HepG2 (cell line): ENCODE measurements around the gene KLF6. TPM values are rescaled to one million over a fixed set of nuclear protein-coding genes. Genes with fewer than 3 reads are reported as not detected.

ENCODE experiments used
- AKAP8 ChIP-seq: sonication (generic); formaldehyde crosslinking; IDR thresholded peaks from 2 replicates; pipeline ENCODE4 v1.5.1; 2020; ENCODE audit warnings: mild to moderate bottlenecking, missing genetic modification reagents
- FOXO1 ChIP-seq: sonication (generic); formaldehyde crosslinking; IDR thresholded peaks from 2 replicates; pipeline ENCODE4 v1.4.0; 2020; ENCODE audit warnings: missing genetic modification reagents
- HNRNPH1 ChIP-seq: fragments of 200-400 bp; formaldehyde crosslinking; optimal IDR thresholded peaks from 2 replicates; pipeline ENCODE3; 2017; ENCODE audit warnings: mild to moderate bottlenecking, low read depth, low read length
- HOXA3 ChIP-seq: sonication (generic); formaldehyde crosslinking; IDR thresholded peaks from 2 replicates; pipeline ENCODE4 v1.5.0; 2020; ENCODE audit warnings: missing genetic modification reagents
- JUNB ChIP-seq: sonication (generic); formaldehyde crosslinking; IDR thresholded peaks from 2 replicates; pipeline ENCODE4 v1.8.0; 2022; ENCODE audit warnings: missing genetic modification reagents, mild to moderate bottlenecking, borderline replicate concordance
- MAF1 ChIP-seq: sonication (generic); formaldehyde crosslinking; IDR thresholded peaks from 2 replicates; pipeline ENCODE4 v1.5.0; 2020; ENCODE audit warnings: missing genetic modification reagents, borderline replicate concordance
- MEF2D ChIP-seq: sonication (generic); formaldehyde crosslinking; IDR thresholded peaks from 2 replicates; pipeline ENCODE4 v1.5.1; 2020; ENCODE audit warnings: mild to moderate bottlenecking, missing genetic modification reagents
- MEIS2 ChIP-seq: sonication (generic); formaldehyde crosslinking; IDR thresholded peaks from 2 replicates; pipeline ENCODE4 v1.9.0; 2021; ENCODE audit warnings: mild to moderate bottlenecking, missing genetic modification reagents
- NAIF1 ChIP-seq: sonication (generic); formaldehyde crosslinking; IDR thresholded peaks from 2 replicates; pipeline ENCODE4 v1.5.0; 2020; ENCODE audit warnings: mild to moderate bottlenecking, missing genetic modification reagents, borderline replicate concordance
- NCOA1 ChIP-seq: sonication (generic); formaldehyde crosslinking; IDR thresholded peaks from 2 replicates; pipeline ENCODE4 v1.9.0; 2021; ENCODE audit warnings: missing genetic modification reagents
- NFIB ChIP-seq: sonication (generic); formaldehyde crosslinking; IDR thresholded peaks from 2 replicates; pipeline ENCODE4 v1.9.0; 2021; ENCODE audit warnings: missing genetic modification reagents, mild to moderate bottlenecking, borderline replicate concordance
- PCBP1 ChIP-seq: fragments of 200-400 bp; formaldehyde crosslinking; IDR thresholded peaks from 2 replicates; pipeline ENCODE4 v1.6.1; 2017; ENCODE audit warnings: mild to moderate bottlenecking, low read depth, low read length, borderline replicate concordance
- PCBP2 ChIP-seq: fragments of 200-400 bp; formaldehyde crosslinking; optimal IDR thresholded peaks from 2 replicates; pipeline ENCODE3; 2018; ENCODE audit warnings: low read length, low read depth; ENCODE audit not compliant: poor library complexity, severe bottlenecking
- PITX1 ChIP-seq: sonication (generic); formaldehyde crosslinking; IDR thresholded peaks from 2 replicates; pipeline ENCODE4 v1.5.1; 2020; ENCODE audit warnings: mild to moderate bottlenecking, missing genetic modification reagents
- POLR2A ChIP-seq, 2 experiments: IDR thresholded peaks; 2 replicates each; pipeline ENCODE4 v1.6.1; 2011; ENCODE audit warnings: low read depth in 2 of 2, low read length in 2 of 2, mild to moderate bottlenecking in 1 of 2, moderate library complexity in 1 of 2; ENCODE audit not compliant: insufficient read depth in 1 of 2
- SP2 ChIP-seq: sonication (generic); formaldehyde crosslinking; IDR thresholded peaks from 2 replicates; pipeline ENCODE4 v1.5.1; 2020; ENCODE audit warnings: mild to moderate bottlenecking, missing genetic modification reagents
- SUZ12 ChIP-seq: fragments of 150-350 bp; IDR thresholded peaks from 2 replicates; pipeline ENCODE4 v1.6.1; 2014; ENCODE audit warnings: low read depth, low read length
- TBP ChIP-seq: sonication (generic); formaldehyde crosslinking; IDR thresholded peaks from 2 replicates; pipeline ENCODE4 v1.5.0; 2020; ENCODE audit warnings: missing genetic modification reagents
- TP53 ChIP-seq: sonication (generic); formaldehyde crosslinking; conservative IDR thresholded peaks from 2 replicates; pipeline ENCODE4 v1.4.0; 2020; ENCODE audit warnings: missing genetic modification reagents
- ZFP62 ChIP-seq: sonication (generic); formaldehyde crosslinking; IDR thresholded peaks from 2 replicates; pipeline ENCODE4 v1.4.0; 2020; ENCODE audit warnings: missing genetic modification reagents
- ZNF224 ChIP-seq: sonication (generic); formaldehyde crosslinking; IDR thresholded peaks from 2 replicates; pipeline ENCODE4 v1.5.0; 2020; ENCODE audit warnings: mild to moderate bottlenecking, missing genetic modification reagents
- ZNF264 ChIP-seq: sonication (generic); formaldehyde crosslinking; IDR thresholded peaks from 2 replicates; pipeline ENCODE4 v1.4.0; 2020; ENCODE audit warnings: missing genetic modification reagents
- ZNF44 ChIP-seq: sonication (generic); formaldehyde crosslinking; IDR thresholded peaks from 2 replicates; pipeline ENCODE4 v1.5.1; 2020; ENCODE audit warnings: mild to moderate bottlenecking, missing genetic modification reagents
- ZNF660 ChIP-seq: sonication (generic); formaldehyde crosslinking; IDR thresholded peaks from 2 replicates; pipeline ENCODE4 v1.5.1; 2020; ENCODE audit warnings: mild to moderate bottlenecking, low read depth, missing genetic modification reagents, borderline replicate concordance
- ZNF703 ChIP-seq: sonication (generic); formaldehyde crosslinking; IDR thresholded peaks from 2 replicates; pipeline ENCODE4 v1.5.1; 2020; ENCODE audit warnings: missing genetic modification reagents, mild to moderate bottlenecking, moderate library complexity, borderline replicate concordance
- polyA plus RNA-seq, 8 experiments: library from polyadenylated mRNA; depleted of rRNA in 3 of 8; stranded (reverse) in 7 of 8; unstranded in 1 of 8; fragments of >200 nt; fragmentation: Illumina TruSeq in 4 of 8; extraction: Trizol in 4 of 8; gene quantifications; 2 replicates each; pipeline versions ENCODE4 v1.2.1 to v1.2.3, GENCODE V29; 2011 to 2016; ENCODE audit warnings: low read depth in 4 of 8, missing spikeins in 1 of 8, mixed read lengths in 1 of 8; ENCODE audit not compliant: insufficient read depth in 1 of 8
- total RNA-seq, 5 experiments: library from RNA; depleted of rRNA; stranded (reverse); fragments of >200 nt; fragmentation: Illumina TruSeq; extraction: Trizol; gene quantifications; 2 replicates each; pipeline ENCODE4 v1.2.3, GENCODE V29; 2016; ENCODE audit warnings: low read depth in 1 of 5
- TF ChIP-seq, protein P1 (sequence below): sonication (generic); formaldehyde crosslinking; IDR thresholded peaks from 2 replicates; pipeline ENCODE4 v1.5.0; 2020; ENCODE audit warnings: missing genetic modification reagents, mild to moderate bottlenecking, borderline replicate concordance
- TF ChIP-seq, protein P2 (sequence below): sonication (generic); formaldehyde crosslinking; IDR thresholded peaks from 2 replicates; pipeline ENCODE4 v1.9.0; 2021; ENCODE audit warnings: missing genetic modification reagents, borderline replicate concordance
- TF ChIP-seq, protein P3 (sequence below): sonication (generic); formaldehyde crosslinking; IDR thresholded peaks from 2 replicates; pipeline ENCODE4 v1.8.0; 2022; ENCODE audit warnings: mild to moderate bottlenecking, missing genetic modification reagents; ENCODE audit not compliant: insufficient replicate concordance

KLF6 gene
- total and polyA plus RNA-seq, 2 of the 13 experiments (the other 11 are each of a cell fraction or from before 2014, with no cell fraction given) = 27.0 to 71.9 TPM

DNA sequence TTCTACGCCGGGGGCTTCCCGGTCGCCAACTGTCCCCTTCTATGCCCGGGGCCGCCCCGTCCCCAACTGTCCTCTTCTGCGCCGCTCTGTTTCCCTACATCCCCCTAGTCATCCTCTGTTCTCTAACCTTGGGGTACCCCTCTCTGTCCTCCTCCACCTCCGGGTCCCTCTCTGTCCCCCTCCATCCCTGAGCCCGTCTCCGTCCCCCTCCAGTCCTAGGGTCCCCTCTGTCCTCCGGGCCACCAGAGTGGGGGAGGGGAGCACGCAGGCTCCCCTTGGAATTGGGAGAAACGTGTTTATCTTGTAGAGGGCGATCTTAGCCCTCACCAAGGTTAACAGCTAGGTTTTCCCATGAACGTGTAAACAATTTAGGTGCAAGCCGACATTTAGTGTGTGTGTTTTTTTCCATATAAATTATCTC lies 852 bp upstream of the KLF6 start (continued):
- TF ChIP-seq JUNB (CRISPR knock-in tag) (no peak), ZNF660 (CRISPR knock-in tag) (no peak), NCOA1 (CRISPR knock-in tag) (no peak), TP53 (CRISPR knock-in tag) (no peak), ZNF44 (no peak), HNRNPH1 (no peak), PITX1 (CRISPR knock-in tag) (no peak), PCBP2 (peak; percentile 69), AKAP8 (CRISPR knock-in tag) (no peak), NAIF1 (CRISPR knock-in tag) (0 out of 2 replicates have a peak, but pooled peaks have one; percentile 22), MAF1 (CRISPR knock-in tag) (no peak), ZNF264 (CRISPR knock-in tag) (no peak), ZFP62 (CRISPR knock-in tag) (no peak), SP2 (CRISPR knock-in tag) (no peak), FOXO1 (CRISPR knock-in tag) (peak; percentile 60; the same call in 1 of the 2 replicates), SUZ12 (no peak), HOXA3 (no peak), ZNF703 (CRISPR knock-in tag) (no peak), TBP (CRISPR knock-in tag) (no peak), PCBP1 (no peak), ZNF224 (no peak), MEF2D (no peak), NFIB (CRISPR knock-in tag) (no peak), POLR2A (IDR thresholded peaks at IDR 0.05; ENCODE audit: insufficient read depth in 1 of 2, low read depth in 2 of 2, low read length in 2 of 2) (no peak; a peak in 1 of 4 replicates), MEIS2 (CRISPR knock-in tag) (0 out of 2 replicates have a peak, but pooled peaks have one; percentile 3)
- TF ChIP-seq, protein P1, sequence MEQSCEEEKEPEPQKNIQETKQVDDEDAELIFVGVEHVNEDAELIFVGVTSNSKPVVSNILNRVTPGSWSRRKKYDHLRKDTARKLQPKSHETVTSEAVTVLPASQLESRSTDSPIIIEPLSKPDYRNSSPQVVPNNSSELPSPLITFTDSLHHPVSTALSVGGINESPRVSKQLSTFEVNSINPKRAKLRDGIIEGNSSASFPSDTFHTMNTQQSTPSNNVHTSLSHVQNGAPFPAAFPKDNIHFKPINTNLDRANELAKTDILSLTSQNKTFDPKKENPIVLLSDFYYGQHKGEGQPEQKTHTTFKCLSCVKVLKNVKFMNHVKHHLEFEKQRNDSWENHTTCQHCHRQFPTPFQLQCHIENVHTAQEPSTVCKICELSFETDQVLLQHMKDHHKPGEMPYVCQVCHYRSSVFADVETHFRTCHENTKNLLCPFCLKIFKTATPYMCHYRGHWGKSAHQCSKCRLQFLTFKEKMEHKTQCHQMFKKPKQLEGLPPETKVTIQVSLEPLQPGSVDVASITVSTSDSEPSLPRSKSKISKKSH (CRISPR knock-in tag) = no peak
- TF ChIP-seq, protein P2, sequence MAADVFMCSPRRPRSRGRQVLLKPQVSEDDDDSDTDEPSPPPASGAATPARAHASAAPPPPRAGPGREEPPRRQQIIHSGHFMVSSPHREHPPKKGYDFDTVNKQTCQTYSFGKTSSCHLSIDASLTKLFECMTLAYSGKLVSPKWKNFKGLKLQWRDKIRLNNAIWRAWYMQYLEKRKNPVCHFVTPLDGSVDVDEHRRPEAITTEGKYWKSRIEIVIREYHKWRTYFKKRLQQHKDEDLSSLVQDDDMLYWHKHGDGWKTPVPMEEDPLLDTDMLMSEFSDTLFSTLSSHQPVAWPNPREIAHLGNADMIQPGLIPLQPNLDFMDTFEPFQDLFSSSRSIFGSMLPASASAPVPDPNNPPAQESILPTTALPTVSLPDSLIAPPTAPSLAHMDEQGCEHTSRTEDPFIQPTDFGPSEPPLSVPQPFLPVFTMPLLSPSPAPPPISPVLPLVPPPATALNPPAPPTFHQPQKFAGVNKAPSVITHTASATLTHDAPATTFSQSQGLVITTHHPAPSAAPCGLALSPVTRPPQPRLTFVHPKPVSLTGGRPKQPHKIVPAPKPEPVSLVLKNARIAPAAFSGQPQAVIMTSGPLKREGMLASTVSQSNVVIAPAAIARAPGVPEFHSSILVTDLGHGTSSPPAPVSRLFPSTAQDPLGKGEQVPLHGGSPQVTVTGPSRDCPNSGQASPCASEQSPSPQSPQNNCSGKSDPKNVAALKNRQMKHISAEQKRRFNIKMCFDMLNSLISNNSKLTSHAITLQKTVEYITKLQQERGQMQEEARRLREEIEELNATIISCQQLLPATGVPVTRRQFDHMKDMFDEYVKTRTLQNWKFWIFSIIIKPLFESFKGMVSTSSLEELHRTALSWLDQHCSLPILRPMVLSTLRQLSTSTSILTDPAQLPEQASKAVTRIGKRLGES (CRISPR knock-in tag) = no peak
- TF ChIP-seq, protein P3, sequence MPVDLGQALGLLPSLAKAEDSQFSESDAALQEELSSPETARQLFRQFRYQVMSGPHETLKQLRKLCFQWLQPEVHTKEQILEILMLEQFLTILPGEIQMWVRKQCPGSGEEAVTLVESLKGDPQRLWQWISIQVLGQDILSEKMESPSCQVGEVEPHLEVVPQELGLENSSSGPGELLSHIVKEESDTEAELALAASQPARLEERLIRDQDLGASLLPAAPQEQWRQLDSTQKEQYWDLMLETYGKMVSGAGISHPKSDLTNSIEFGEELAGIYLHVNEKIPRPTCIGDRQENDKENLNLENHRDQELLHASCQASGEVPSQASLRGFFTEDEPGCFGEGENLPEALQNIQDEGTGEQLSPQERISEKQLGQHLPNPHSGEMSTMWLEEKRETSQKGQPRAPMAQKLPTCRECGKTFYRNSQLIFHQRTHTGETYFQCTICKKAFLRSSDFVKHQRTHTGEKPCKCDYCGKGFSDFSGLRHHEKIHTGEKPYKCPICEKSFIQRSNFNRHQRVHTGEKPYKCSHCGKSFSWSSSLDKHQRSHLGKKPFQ (CRISPR knock-in tag) = no peak
